DOHH2 (cell line): Measurements from ENCODE around the gene C13orf46.

ENCODE experiments used
- H3F3A ChIP-seq: fragments of 200-600 bp; sonication (generic), shearing (Covaris generic); 2 replicates; pipeline ENCODE4 v1.6.0; 2016; ENCODE audit warnings: antibody characterized with exemption, mild to moderate bottlenecking; ENCODE audit not compliant: control insufficient read depth, insufficient read depth
- H3K27ac ChIP-seq: fragments of 200-600 bp; sonication (generic); 2 replicates; pipeline ENCODE4 v1.5.1; 2014; ENCODE audit warnings: low read depth, mild to moderate bottlenecking, low read length, moderate library complexity
- H3K27me3 ChIP-seq: fragments of 200-600 bp; sonication (generic); 2 replicates; pipeline ENCODE4 v1.6.1; 2014; ENCODE audit warnings: mild to moderate bottlenecking, low read length, mixed read lengths; ENCODE audit not compliant: control insufficient read depth
- H3K36me3 ChIP-seq: fragments of 200-600 bp; sonication (generic); 2 replicates; pipeline ENCODE4 v1.6.1; 2014; ENCODE audit warnings: mild to moderate bottlenecking, low read length, moderate library complexity, mixed read lengths; ENCODE audit not compliant: control insufficient read depth
- H3K4me1 ChIP-seq: fragments of 200-600 bp; sonication (generic); 2 replicates; pipeline ENCODE4 v1.6.1; 2014; ENCODE audit warnings: mild to moderate bottlenecking, low read length, mixed read lengths; ENCODE audit not compliant: control insufficient read depth
- H3K4me2 ChIP-seq: fragments of 200-600 bp; sonication (generic); 2 replicates; pipeline ENCODE4 v1.6.0; 2014; ENCODE audit warnings: mild to moderate bottlenecking, low read length, moderate library complexity
- H3K4me3 ChIP-seq: fragments of 200-600 bp; sonication (generic); 2 replicates; pipeline ENCODE4 v1.5.1; 2014; ENCODE audit warnings: mild to moderate bottlenecking, low read length, mixed read lengths
- H3K79me2 ChIP-seq: fragments of 200-600 bp; sonication (generic); 2 replicates; pipeline ENCODE4 v1.6.1; 2014; ENCODE audit warnings: mild to moderate bottlenecking, low read length, mixed read lengths; ENCODE audit not compliant: control insufficient read depth
- H3K9me2 ChIP-seq: fragments of 200-600 bp; sonication (generic); replicated peaks from 2 replicates; pipeline ENCODE4 v1.6.1; 2014; ENCODE audit warnings: mild to moderate bottlenecking, low read length, mixed read lengths; ENCODE audit not compliant: control insufficient read depth
- H3K9me3 ChIP-seq: fragments of 200-600 bp; sonication (generic); 2 replicates; pipeline ENCODE4 v1.6.1; 2014; ENCODE audit warnings: antibody characterized with exemption, low read length, mixed read lengths; ENCODE audit not compliant: control insufficient read depth, insufficient read depth
- H4K20me1 ChIP-seq: fragments of 200-600 bp; sonication (generic); 2 replicates; pipeline ENCODE4 v1.6.0; 2014; ENCODE audit warnings: low read depth, mild to moderate bottlenecking, antibody characterized with exemption, low read length, moderate library complexity; ENCODE audit not compliant: control insufficient read depth, insufficient read depth
- CTCF ChIP-seq: fragments of 200-600 bp; sonication (generic); IDR thresholded peaks from one replicate; pipeline ENCODE4 v1.5.1; 2014; ENCODE audit warnings: antibody characterized with exemption, mild to moderate bottlenecking, low read depth, low read length; ENCODE audit not compliant: poor library complexity, severe bottlenecking
- EZH2phosphoT487 ChIP-seq: fragments of 200-600 bp; sonication (generic); IDR thresholded peaks from 2 replicates; pipeline ENCODE4 v1.6.1; 2017; ENCODE audit warnings: borderline replicate concordance, mild to moderate bottlenecking, antibody characterized with exemption, low read length, moderate library complexity, mixed read lengths

Gene C13orf46

GRCh38 chr13:113969973-113970611 lies 3.8 kb downstream of the C13orf46 start:
- TF ChIP-seq CTCF (no peak), EZH2phosphoT487 (no peak)
- H3K9me3 ChIP-seq = no peaks in the 10 kb centered on the region
- H3K4me1 ChIP-seq = no peaks in the 10 kb centered on the region
- H3K4me2 ChIP-seq = no peak overlapping the region
- H4K20me1 ChIP-seq = no peaks in the 10 kb centered on the region
- H3K27me3 ChIP-seq = no peaks in the 10 kb centered on the region
- no peak overlapping the region for H3K4me3 ChIP-seq
- H3K27ac ChIP-seq = no peak overlapping the region
- H3F3A ChIP-seq = no peaks in the 10 kb centered on the region
- H3K36me3 ChIP-seq = no peaks in the 10 kb centered on the region
- H3K79me2 ChIP-seq = no peaks in the 10 kb centered on the region
- H3K9me2 ChIP-seq = no peaks in the 10 kb centered on the region

DNA sequence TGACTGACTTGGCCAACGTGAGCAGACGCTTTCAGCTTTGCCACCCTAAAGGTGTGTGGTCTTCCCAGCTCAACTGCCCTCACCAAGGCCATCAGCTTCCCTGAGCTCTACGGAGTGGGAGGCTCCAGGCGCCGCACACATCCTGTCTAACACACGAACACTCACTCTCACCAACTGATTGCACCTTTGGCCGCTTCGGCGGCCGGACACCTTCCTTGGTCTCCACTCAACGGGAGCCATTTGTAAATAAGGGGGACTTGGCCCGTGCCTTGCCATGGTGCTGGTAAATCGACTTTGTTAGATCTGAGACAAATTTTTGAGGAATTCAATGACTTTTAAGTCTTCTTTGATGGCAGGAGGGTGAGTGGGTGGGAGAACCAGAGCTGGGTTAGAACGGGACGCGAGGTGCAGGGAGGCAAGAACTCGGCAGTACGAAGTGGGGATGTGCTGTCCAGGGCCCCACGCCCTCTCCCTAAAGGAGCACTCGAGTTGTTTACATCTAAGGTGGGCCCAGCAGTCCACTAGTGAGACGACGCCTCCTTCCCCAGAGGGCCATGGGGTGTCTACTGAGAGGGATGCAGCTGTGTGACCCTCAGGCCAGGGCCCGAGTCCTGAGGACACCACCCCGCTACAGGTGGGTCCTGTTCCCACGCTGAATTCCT lies 4.4 kb downstream of the C13orf46 start:
- no peaks in the 10 kb centered on the region for H3K9me2 ChIP-seq
- no peaks in the 10 kb centered on the region for H3K36me3 ChIP-seq
- H4K20me1 ChIP-seq = no peaks in the 10 kb centered on the region
- H3K4me1 ChIP-seq = no peaks in the 10 kb centered on the region
- no peaks in the 10 kb centered on the region for H3F3A ChIP-seq
- no peak overlapping the region for H3K4me2 ChIP-seq
- TF ChIP-seq EZH2phosphoT487 = no peak
- no peak for TF ChIP-seq CTCF
- no peaks in the 10 kb centered on the region for H3K79me2 ChIP-seq
- H3K27me3 ChIP-seq = no peaks in the 10 kb centered on the region
- H3K9me3 ChIP-seq = no peaks in the 10 kb centered on the region
- no peak overlapping the region for H3K4me3 ChIP-seq
- H3K27ac ChIP-seq = no peak overlapping the region

GRCh38 chr13:113968463-113969310 lies 5.2 kb downstream of the C13orf46 start:
- TF ChIP-seq CTCF = no peak
- no peak for TF ChIP-seq EZH2phosphoT487
- H3K27me3 ChIP-seq = no peaks in the 10 kb centered on the region
- no peaks in the 10 kb centered on the region for H3K4me1 ChIP-seq
- no peaks in the 10 kb centered on the region for H3F3A ChIP-seq
- H3K4me2 ChIP-seq = no peak overlapping the region
- H4K20me1 ChIP-seq = no peaks in the 10 kb centered on the region
- no peaks in the 10 kb centered on the region for H3K79me2 ChIP-seq
- no peak overlapping the region for H3K27ac ChIP-seq
- H3K9me2 ChIP-seq = no peaks in the 10 kb centered on the region
- H3K36me3 ChIP-seq = no peaks in the 10 kb centered on the region
- H3K4me3 ChIP-seq = no peak overlapping the region
- H3K9me3 ChIP-seq = no peaks in the 10 kb centered on the region
